NCI-H748 (cell line): Measurements from ENCODE around the gene ASCC2.
A peak's percentile ranks its signal among the peaks of the same experiment; 100 is the strongest.
"Not testable (repeated sequence)": the region's sequence is repeated elsewhere in the genome, so short reads cannot be mapped to it uniquely, and the experiment has no call there.

Experiments used
- DNase-seq: peaks from one replicate; lab custom pipeline; 2025; ENCODE audit not compliant: unreplicated experiment; lab: John Stamatoyannopoulos, UW

The ASCC2 gene

GRCh38 chr22:29859030-29859429 is 21.0 kb upstream of the ASCC2 start:
- DNase-seq = not testable (repeated sequence)

- DNase-seq = no peak
Measured at GRCh38 chr22:29856496-29856895, 18.4 kb upstream of the ASCC2 start.

- DNase-seq = no peak
Measured at GRCh38 chr22:29855611-29856181, 17.6 kb upstream of the ASCC2 start.

DNA sequence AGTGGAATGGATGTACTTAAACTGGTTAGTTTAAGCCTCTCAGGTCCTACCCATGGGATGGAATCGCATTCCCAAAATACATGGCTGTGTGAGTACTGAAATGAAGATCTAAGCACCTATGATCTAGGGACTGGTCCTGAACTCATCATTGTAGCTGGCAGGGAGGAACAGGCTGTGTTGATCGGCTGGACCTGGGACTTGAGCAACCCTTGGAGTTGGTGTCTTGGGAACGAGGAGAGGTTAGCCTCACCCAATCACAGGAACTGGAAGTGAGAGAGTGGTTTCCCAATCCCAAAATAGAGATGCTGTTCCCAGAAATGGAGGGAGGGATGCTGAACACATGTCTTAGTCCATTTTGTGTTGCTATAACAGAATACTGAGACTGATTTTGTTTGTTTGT is 16.4 kb upstream of the ASCC2 start:
- no peak for DNase-seq

GRCh38 chr22:29848111-29848510 is 10.0 kb upstream of the ASCC2 start:
- DNase-seq = no peak

- no peak for DNase-seq
Measured at GRCh38 chr22:29846290-29846689, 8.2 kb upstream of the ASCC2 start.

- DNase-seq = no peak
Measured at GRCh38 chr22:29842740-29843139, 4.7 kb upstream of the ASCC2 start.

- no peak for DNase-seq
Measured at GRCh38 chr22:29842172-29842571, 4.1 kb upstream of the ASCC2 start.

GRCh38 chr22:29840498-29840897 is 2.4 kb upstream of the ASCC2 start:
- DNase-seq = no peak

- no peak for DNase-seq
Measured at GRCh38 chr22:29839039-29839438, 965 bp upstream of the ASCC2 start.

DNA sequence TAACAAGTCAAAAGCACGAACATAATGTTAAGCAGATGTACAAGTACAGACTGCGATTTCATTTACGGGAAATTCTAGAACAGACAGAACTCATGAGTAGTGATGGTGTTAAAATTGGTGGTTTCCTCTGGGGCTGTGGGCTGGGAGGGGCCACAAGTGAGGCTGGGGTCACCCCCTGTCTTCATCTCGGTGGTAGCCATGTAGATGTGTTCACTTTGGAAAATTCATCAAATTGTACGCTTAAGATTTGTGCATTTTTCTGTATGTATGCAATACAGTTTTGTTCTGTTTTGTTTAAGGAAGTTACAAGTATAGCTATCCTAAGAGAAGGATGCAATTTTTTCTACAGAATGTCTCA is 504 bp upstream of the ASCC2 start:
- no peak for DNase-seq

DNA sequence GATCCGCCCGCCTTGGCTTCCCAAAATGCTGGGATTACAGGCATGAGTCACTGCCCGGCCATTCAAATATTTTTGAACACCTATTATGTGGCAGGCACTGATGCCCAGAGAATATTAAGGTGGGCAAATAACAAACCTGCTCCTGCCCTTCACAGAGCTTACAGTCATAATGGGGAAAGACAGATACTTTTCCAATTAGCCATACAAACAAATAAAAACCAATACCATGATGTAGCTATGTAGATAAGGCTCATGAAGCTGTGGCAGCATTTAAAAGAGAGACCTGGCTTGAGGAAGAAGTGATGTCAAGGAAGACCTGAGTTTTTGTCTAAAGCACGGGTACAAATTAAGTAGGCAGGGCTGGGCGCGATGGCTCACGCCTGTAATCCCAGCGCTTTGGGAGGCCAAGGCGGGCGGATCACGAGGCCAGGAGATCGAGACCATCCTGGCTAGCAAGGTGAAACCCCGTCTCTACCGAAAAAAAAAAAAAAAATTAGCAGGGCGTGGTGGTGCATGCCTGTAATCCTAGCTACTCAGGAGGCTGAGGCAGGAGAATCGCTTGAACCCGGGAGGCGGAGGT is 1.2 kb downstream of the ASCC2 start:
- DNase-seq = not testable (repeated sequence)

DNA sequence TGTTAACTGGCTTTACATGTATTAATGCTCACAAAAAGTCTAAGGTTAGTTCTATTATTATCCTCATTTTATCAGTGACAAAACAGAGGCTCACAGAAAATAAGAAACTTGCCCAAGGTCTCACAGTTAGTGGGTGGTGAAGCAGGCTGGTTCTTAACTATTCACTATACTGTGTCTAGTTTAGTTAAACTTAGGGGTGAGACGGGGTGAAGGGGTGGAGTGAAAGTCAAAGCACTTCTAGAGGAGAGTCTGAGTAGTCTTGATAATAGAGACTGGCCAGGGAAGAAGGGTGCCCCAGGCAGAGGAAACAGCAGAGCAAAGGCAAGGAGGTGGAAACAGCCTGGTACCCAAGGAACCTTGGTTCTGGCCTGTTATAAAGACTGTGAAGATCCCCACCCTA is 4.0 kb downstream of the ASCC2 start:
- DNase-seq = no peak

DNA sequence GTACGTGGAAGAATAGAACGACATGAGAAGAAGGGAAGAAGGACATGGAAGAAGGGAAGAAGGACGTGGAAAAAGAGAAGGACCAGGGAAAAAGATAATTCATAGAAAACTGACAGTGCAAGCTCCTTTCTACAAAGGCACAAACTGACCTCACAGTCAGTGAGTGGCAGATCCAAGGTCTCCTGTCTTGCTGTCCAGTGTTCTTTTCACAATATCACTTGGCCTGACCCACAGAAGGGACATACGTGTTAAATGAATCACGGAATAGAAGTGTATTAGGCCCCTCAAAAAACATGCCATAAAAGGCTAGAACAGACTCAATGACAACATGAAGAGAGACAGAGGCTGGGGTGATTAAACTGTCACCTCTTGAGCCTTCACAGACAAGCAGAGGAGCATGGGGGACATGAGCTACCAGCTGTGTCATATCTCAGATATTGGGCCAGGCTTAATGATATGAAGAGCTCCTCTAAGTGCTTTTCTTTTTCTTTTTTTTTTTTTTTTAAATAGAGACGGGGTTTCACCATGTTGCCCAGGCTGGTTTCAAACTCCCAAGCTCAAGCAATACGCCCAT is 4.6 kb downstream of the ASCC2 start:
- DNase-seq = no peak

- no peak for DNase-seq
Measured at GRCh38 chr22:29831958-29832357, 6.1 kb downstream of the ASCC2 start.

DNA sequence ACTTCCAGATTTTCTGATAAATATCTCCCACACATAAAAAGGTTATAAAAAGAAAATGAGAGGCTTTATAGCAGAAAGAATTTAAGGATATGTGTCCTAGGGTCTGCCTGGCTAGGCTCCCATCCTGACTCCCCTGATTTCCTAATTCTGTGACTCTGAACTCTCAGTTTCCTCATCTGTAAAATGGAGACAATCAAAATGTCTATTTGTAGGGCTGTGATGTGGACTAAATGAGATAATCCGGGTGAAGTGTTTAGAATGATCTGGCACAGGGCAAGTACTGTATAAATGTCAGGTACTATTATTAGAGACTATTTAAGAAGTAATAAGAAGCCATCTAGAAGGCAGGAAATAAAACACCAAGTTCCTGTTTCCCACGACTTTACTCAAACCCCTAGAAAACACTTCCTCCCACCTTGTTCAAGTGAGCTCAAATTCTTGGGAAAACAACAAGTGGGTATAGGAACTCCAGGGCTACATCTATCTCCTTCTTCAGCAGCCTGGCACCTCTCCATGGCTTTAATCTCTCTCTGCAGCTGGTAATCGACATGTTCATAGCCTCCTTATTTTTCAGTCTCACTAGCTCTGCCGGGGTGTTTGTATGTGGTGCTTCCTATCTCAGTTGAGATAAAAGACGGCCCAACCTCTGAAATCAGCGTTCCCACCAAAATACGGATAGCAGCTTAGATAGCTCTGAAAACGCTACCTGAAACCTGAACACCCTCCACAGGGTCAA is 6.7 kb downstream of the ASCC2 start:
- no peak for DNase-seq

- no peak for DNase-seq
Measured at GRCh38 chr22:29830585-29830984, 7.5 kb downstream of the ASCC2 start.

DNA sequence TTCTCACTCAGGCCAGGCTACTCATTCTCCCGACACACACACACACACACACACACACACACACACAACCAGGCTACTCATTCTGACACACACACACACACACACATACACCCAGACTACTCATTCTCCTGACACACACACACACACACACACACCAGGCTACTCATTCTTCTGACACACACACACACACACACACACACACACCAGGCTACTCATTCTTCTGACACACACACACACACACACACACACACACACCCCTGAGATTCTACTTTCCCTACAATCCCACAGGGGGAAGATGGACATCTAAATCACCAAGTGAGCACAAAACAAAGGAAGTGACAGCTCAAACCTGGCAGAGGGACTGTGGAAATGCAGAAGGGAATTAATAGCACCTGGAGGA is 10.3 kb downstream of the ASCC2 start:
- DNase-seq = not testable (repeated sequence)

GRCh38 chr22:29827091-29827490 is 11.0 kb downstream of the ASCC2 start:
- no peak for DNase-seq

- no peak for DNase-seq
Measured at GRCh38 chr22:29825578-29825977, 12.5 kb downstream of the ASCC2 start.

DNA sequence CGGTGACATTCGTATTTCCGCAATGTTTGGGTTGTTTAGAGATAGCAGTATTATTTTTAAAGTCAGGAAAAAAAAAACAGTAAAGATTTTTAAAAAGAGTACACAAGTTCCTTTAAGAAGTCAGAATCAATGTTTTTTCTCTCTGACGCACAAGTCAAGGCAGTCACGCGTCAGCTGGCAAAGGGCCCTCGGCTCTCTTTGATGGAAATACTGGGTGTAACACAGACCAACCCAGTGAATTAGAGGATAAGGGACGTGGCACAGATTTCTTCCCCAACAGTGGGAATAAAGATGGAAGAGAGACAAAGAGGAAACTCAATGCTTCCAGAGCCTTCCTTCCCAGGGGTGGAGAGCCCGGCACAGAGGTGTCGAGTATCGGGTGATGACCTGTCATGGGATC is 13.4 kb downstream of the ASCC2 start:
- no peak for DNase-seq

DNA sequence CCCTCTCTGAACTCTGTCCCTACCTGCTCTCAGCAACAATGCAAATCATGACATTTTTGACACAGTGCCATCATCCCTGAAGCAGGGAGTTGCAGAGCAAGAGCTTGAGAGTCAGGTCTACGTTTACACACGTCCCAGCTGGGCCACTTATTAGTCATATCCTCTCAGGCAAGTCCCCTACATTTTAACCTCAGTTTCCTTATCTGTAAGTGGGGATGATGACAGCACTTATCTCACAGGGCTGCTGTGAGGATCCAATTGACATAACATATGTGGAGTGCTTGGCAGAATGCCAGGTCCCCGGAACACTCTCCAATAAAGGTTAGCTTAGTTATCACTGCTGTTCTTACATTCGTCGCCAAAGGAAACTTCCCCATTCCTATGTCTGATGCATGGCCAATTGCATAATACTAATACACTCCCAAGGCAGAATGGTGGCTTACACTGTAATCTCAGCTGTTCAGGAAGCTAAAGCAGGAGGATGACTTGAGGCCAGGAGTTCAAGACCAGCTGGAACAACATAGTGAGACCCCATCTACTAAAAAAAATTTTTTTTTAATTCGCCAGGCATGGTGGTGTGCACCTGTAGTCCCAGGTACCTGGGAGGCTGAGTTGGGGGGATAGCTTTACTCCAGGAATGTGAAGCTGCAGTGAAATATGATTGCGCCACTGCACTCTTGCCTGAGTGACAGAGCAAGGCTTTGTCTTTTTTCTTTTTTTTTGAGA is 16.6 kb downstream of the ASCC2 start:
- peak; percentile 23 for DNase-seq
